Prostate gland (tissue), 2 donors: ENCODE measurements around the gene SERPINA6. TPM values are rescaled to one million over a fixed set of nuclear protein-coding genes. Genes with fewer than 3 reads are reported as not detected.
"Not testable (repeated sequence)": the region's sequence is repeated elsewhere in the genome, so short reads cannot be mapped to it uniquely, and the experiment has no call there.

ENCODE experiments used
- DNase-seq: peaks from one replicate; pipeline ENCODE4 v3.0.0-alpha.2; 2019; ENCODE audit warnings: low spot score
- H3K27ac ChIP-seq, 2 donors: fragments of 200-600 bp; sonication (generic); 2 replicates each; pipeline ENCODE4 v1.5.1; 2017 to 2019
- H3K27me3 ChIP-seq: fragments of 200-600 bp; sonication (generic); replicated peaks from 2 replicates; pipeline ENCODE4 v1.5.1; 2019; ENCODE audit not compliant: insufficient read depth
- H3K36me3 ChIP-seq, 2 donors: fragments of 200-600 bp; sonication (generic); 1 replicate in 1 of 2; 2 replicates in 1 of 2; pipeline versions ENCODE4 v1.5.1 to v1.8.1; 2017 to 2019
- H3K4me1 ChIP-seq: fragments of 200-600 bp; sonication (generic); replicated peaks from 2 replicates; pipeline ENCODE4 v1.5.1; 2019
- H3K4me3 ChIP-seq, 2 donors: fragments of 200-600 bp; sonication (generic); 2 replicates each; pipeline ENCODE4 v1.5.1; 2017 to 2019
- H3K9me3 ChIP-seq: fragments of 200-600 bp; sonication (generic); 2 replicates; pipeline ENCODE4 v1.5.1; 2017
- CTCF ChIP-seq, 4 experiments: fragments of 200-600 bp in 2 of 4; fragments of 450-650 bp in 2 of 4; sonication (generic) in 2 of 4; IDR thresholded peaks; 1 replicate in 3 of 4; 2 replicates in 1 of 4; pipeline ENCODE4 v1.5.1; 2016 to 2019; ENCODE audit warnings: antibody characterized with exemption in 4 of 4, mild to moderate bottlenecking in 2 of 4, moderate library complexity in 2 of 4
- POLR2A ChIP-seq: fragments of 450-650 bp; IDR thresholded peaks from one replicate; pipeline ENCODE4 v1.6.1; 2016; ENCODE audit warnings: antibody characterized with exemption, mild to moderate bottlenecking
- POLR2AphosphoS5 ChIP-seq: sonication (generic); formaldehyde crosslinking; IDR thresholded peaks from one replicate; pipeline ENCODE4 v1.6.1; 2017; ENCODE audit warnings: antibody characterized with exemption
- WGBS: methylation state at CpG from one replicate; pipeline ENCODE4 v1.1.5; 2018; 5-methylcytosine and 5-hydroxymethylcytosine counted together
- intact Hi-C: fragments of 100-400 bp; cut with DNase I; formaldehyde crosslinking; loops from one replicate; pipeline ENCODE4 v1.14.2; 2022
- total RNA-seq, 2 donors: library from RNA; depleted of rRNA; stranded (reverse); fragments of >200 nt; gene quantifications; one replicate each; pipeline ENCODE4 v1.1.0, GENCODE V29; 2016

SERPINA6 gene
- total RNA-seq, 2 donors from 2014 or later = not detected

GRCh38 chr14:94267352-94267751 lies 55.8 kb downstream of the SERPINA6 start:
- intact Hi-C loops = no loop called here
- H3K36me3 ChIP-seq = no peaks in the 10 kb centered on the region
- TF ChIP-seq POLR2AphosphoS5 (no peak), CTCF (IDR thresholded peaks at IDR 0.05) (no peak), POLR2A (no peak)
- 74% methylated on average over 1 of the region's 1 CpG for WGBS
- no peak for DNase-seq
- no peaks in the 10 kb centered on the region for H3K27me3 ChIP-seq
- no peak overlapping the region for H3K4me3 ChIP-seq
- no peak overlapping the region for H3K27ac ChIP-seq
- H3K9me3 ChIP-seq = no peaks in the 10 kb centered on the region
- H3K4me1 ChIP-seq = no peaks in the 10 kb centered on the region

- 61% methylated on average over 3 of the region's 3 CpGs for WGBS
- H3K4me3 ChIP-seq, H3K4me1 ChIP-seq, H3K27ac ChIP-seq, H3K36me3 ChIP-seq, intact Hi-C loops, H3K9me3 ChIP-seq, DNase-seq, H3K27me3 ChIP-seq: not testable (repeated sequence)
These were observed 58.9 kb downstream of the SERPINA6 start for GRCh38 chr14:94264195-94264594.

Other genes with a start within 250 kb of the SERPINA6 start
- 100 to 1,000 TPM; 136 to 393 TPM for gene DDX24, start 242.1 kb downstream of the SERPINA6 start, total RNA-seq
- gene IFI27L1, start 242.0 kb downstream of the SERPINA6 start, total RNA-seq = 100 to 1,000 TPM in 1 of 2 donors, 10 to 100 TPM in 1; 11.1 to 138 TPM
- gene IFI27, start 212.6 kb downstream of the SERPINA6 start, total RNA-seq = 100 to 1,000 TPM in 1 of 2 donors, 10 to 100 TPM in 1; 88.4 to 529 TPM
- 100 to 1,000 TPM in 1 of 2 donors, 10 to 100 TPM in 1; 23.3 to 118 TPM for gene IFI27L2, start 193.7 kb downstream of the SERPINA6 start, total RNA-seq
- 1 to 10 TPM in 1 of 2 donors, under 1 TPM in 1; 0.32 to 9.5 TPM for gene PPP4R4, start 149.0 kb downstream of the SERPINA6 start, total RNA-seq
- not detected for gene SERPINA10, start 30.1 kb downstream of the SERPINA6 start, total RNA-seq
- gene SERPINA2, start 43.4 kb upstream of the SERPINA6 start, total RNA-seq = not detected
- gene SERPINA1, start 65.3 kb upstream of the SERPINA6 start, total RNA-seq = 1 to 10 TPM; 4.9 to 9.8 TPM
- not detected for gene SERPINA11, start 129.5 kb upstream of the SERPINA6 start, total RNA-seq
- gene SERPINA9, start 152.9 kb upstream of the SERPINA6 start, total RNA-seq = not detected
- gene SERPINA12, start 186.1 kb upstream of the SERPINA6 start, total RNA-seq = 1 to 10 TPM in 1 of 2 donors, under 1 TPM in 1; 0.82 to 1.1 TPM
- gene SERPINA4, start 238.1 kb upstream of the SERPINA6 start, total RNA-seq = 1 to 10 TPM in 1 of 2 donors, not detected in 1; 2.2 TPM